K562 (cell line): Measurements from ENCODE around the gene TRIM75. TPM values are rescaled to one million over a fixed set of nuclear protein-coding genes. Genes with fewer than 3 reads are reported as not detected.

ENCODE experiments used
- ATAC-seq: fragments of 200-7000 bp; cut with Tn5 transposase; 3 replicates; pipeline ENCODE4 v1.9.1; 2020; ENCODE audit warnings: moderate library complexity
- BruUV-seq: library from RNA; stranded (reverse); fragments of 400-500 nt; replicated peaks from 2 replicates; lab custom pipeline; 2021; lab: Mats Ljungman, UMichigan
- CTCF ChIA-PET: fragments of 300-600 bp; formaldehyde crosslinking; extraction: SDS; loops from one replicate; lab custom pipeline; 2021; ENCODE audit warnings: low intra/inter-chr PET ratio; lab: Yijun Ruan, JAX
- POLR2A ChIA-PET: fragments of 300-600, 350-650 bp; sonication (Branson Sonifier 250); formaldehyde crosslinking; extraction: SDS; loops from one replicate; lab custom pipeline; 2021; ENCODE audit warnings: antibody characterized with exemption, inconsistent platforms; lab: Yijun Ruan, JAX
- DNase-seq, 4 experiments: peaks; one replicate each; pipeline versions ENCODE4 v3.0.0 to v3.0.0-alpha.2; 2011 to 2018; ENCODE audit warnings: low spot score in 3 of 4, mixed read lengths in 3 of 4; ENCODE audit errors: extremely low read depth in 1 of 4
- FAIRE-seq: peaks from 2 replicates; lab custom pipeline; 2011; peaks lifted over from hg19 to GRCh38; lab: Jason Lieb, UNC
- H2AFZ ChIP-seq: 2 replicates; pipeline ENCODE4 v1.6.0; 2011; ENCODE audit warnings: low read depth, low read length, control low read depth, inconsistent platforms
- H3K27ac ChIP-seq: fragments of 200-600 bp; 3 replicates; pipeline ENCODE4 v1.8.0; 2011; ENCODE audit warnings: low read depth, mild to moderate bottlenecking, control low read depth, inconsistent platforms, low read length, moderate library complexity, mixed read lengths; ENCODE audit errors: extremely low read depth
- H3K27me3 ChIP-seq, 2 experiments: fragments of 300-600 bp in 1 of 2; 2 replicates in 1 of 2; 3 replicates in 1 of 2; pipeline versions ENCODE4 v1.6.0 to v1.8.0; 2011; ENCODE audit warnings: inconsistent platforms in 2 of 2, low read length in 2 of 2, mild to moderate bottlenecking in 1 of 2, mixed read lengths in 1 of 2, moderate library complexity in 1 of 2; ENCODE audit not compliant: control insufficient read depth in 2 of 2, insufficient read depth in 2 of 2
- H3K36me3 ChIP-seq: fragments of 300-600 bp; 3 replicates; pipeline ENCODE4 v1.8.0; 2011; ENCODE audit warnings: mild to moderate bottlenecking, low read length, inconsistent platforms; ENCODE audit not compliant: control insufficient read depth, insufficient read depth
- H3K4me1 ChIP-seq, 2 experiments: fragments of 200-600 bp in 1 of 2; replicated peaks in 1 of 2; 2 replicates in 1 of 2; 3 replicates in 1 of 2; pipeline versions ENCODE4 v1.5.1 to v1.8.0; 2011; ENCODE audit warnings: inconsistent platforms in 2 of 2, low read length in 2 of 2, mild to moderate bottlenecking in 1 of 2, mixed read lengths in 1 of 2, moderate library complexity in 1 of 2; ENCODE audit not compliant: control insufficient read depth in 2 of 2, insufficient read depth in 2 of 2
- H3K4me2 ChIP-seq: 2 replicates; pipeline ENCODE4 v1.6.1; 2011; ENCODE audit warnings: low read length, control low read depth, inconsistent platforms, mixed read lengths; ENCODE audit not compliant: insufficient read depth
- H3K4me3 ChIP-seq: fragments of 200-600 bp; sonication (generic), shearing (Covaris generic); 2 replicates; pipeline ENCODE4 v1.5.1; 2016; ENCODE audit warnings: control low read depth, inconsistent platforms
- H3K79me2 ChIP-seq: fragments of 200-600 bp; 3 replicates; pipeline ENCODE4 v1.8.0; 2011; ENCODE audit warnings: low read length, inconsistent platforms; ENCODE audit not compliant: control insufficient read depth, insufficient read depth
- H3K9ac ChIP-seq, 2 experiments: 2 replicates each; pipeline versions ENCODE4 v1.6.0 to v1.6.1; 2011; ENCODE audit warnings: low read depth in 2 of 2, low read length in 2 of 2, control low read depth in 1 of 2, inconsistent platforms in 1 of 2, mild to moderate bottlenecking in 1 of 2, mixed read lengths in 1 of 2; ENCODE audit not compliant: insufficient read depth in 1 of 2
- H3K9me1 ChIP-seq: one replicate; pipeline ENCODE4 v1.6.0; 2011; ENCODE audit warnings: inconsistent platforms, mild to moderate bottlenecking, low read length, moderate library complexity; ENCODE audit not compliant: control insufficient read depth, insufficient read depth
- H3K9me3 ChIP-seq: replicated peaks from 2 replicates; pipeline ENCODE4 v1.5.1; 2011; ENCODE audit warnings: low read depth, low read length, inconsistent platforms; ENCODE audit not compliant: control insufficient read depth, insufficient read depth
- H4K20me1 ChIP-seq: replicated peaks from 2 replicates; pipeline ENCODE4 v1.6.1; 2011; ENCODE audit warnings: low read length, inconsistent platforms, mixed read lengths; ENCODE audit not compliant: control insufficient read depth, insufficient read depth
- CBX2 ChIP-seq: fragments of 200-600 bp; sonication (generic); IDR thresholded peaks from one replicate; pipeline ENCODE4 v1.6.1; 2012; ENCODE audit warnings: mild to moderate bottlenecking, low read length, inconsistent platforms; ENCODE audit not compliant: insufficient read depth, poor library complexity, severe bottlenecking
- EGR1 ChIP-seq: fragments of 450-650 bp; conservative IDR thresholded peaks from 2 replicates; pipeline ENCODE4 v1.6.1; 2017; ENCODE audit warnings: mild to moderate bottlenecking
- GATAD2B ChIP-seq: fragments of 450-650 bp; IDR thresholded peaks from 2 replicates; pipeline ENCODE4 v1.6.1; 2017; ENCODE audit warnings: mild to moderate bottlenecking, borderline replicate concordance
- HCFC1 ChIP-seq: IDR thresholded peaks from 2 replicates; pipeline ENCODE4 v1.6.1; 2012; ENCODE audit warnings: low read depth, low read length, improper control_type of control experiment
- HDAC8 ChIP-seq: fragments of 450-650 bp; IDR thresholded peaks from 2 replicates; pipeline ENCODE4 v1.6.1; 2016; ENCODE audit warnings: mild to moderate bottlenecking, missing genetic modification characterization, moderate library complexity, missing compliant biosample characterization
- HMG20A ChIP-seq: fragments of 450-650 bp; formaldehyde crosslinking; conservative IDR thresholded peaks from 2 replicates; pipeline ENCODE4 v1.4.0; 2020; ENCODE audit warnings: mild to moderate bottlenecking, mixed read lengths
- MAZ ChIP-seq, 2 experiments: fragments of 450-650 bp in 1 of 2; sonication (generic) in 1 of 2; formaldehyde crosslinking; IDR thresholded peaks in 1 of 2; conservative IDR thresholded peaks in 1 of 2; 2 replicates each; pipeline versions ENCODE4 v1.4.0 to v1.5.0; 2020; ENCODE audit warnings: mild to moderate bottlenecking in 1 of 2, missing genetic modification reagents in 1 of 2
- NFIX ChIP-seq: fragments of 250-450 bp; sonication (Bioruptor Pico); IDR thresholded peaks from 2 replicates; pipeline ENCODE4 v1.4.0; 2020; ENCODE audit warnings: low read depth, mild to moderate bottlenecking, moderate library complexity
- SMARCC2 ChIP-seq: fragments of 450-650 bp; IDR thresholded peaks from 2 replicates; pipeline ENCODE4 v1.6.1; 2017; ENCODE audit warnings: antibody characterized with exemption, moderate library complexity, mild to moderate bottlenecking, low read depth
- in situ Hi-C: fragments of 300-500 bp; cut with MboI; formaldehyde crosslinking; loops from 4 replicates; pipeline ENCODE4 v1.15.0; 2018; ENCODE audit warnings: inconsistent platforms, mixed read lengths
- intact Hi-C: fragments of 100-400 bp; cut with micrococcal nuclease; formaldehyde crosslinking; loops from 2 replicates; pipeline ENCODE4 v1.14.2; 2022
- polyA plus RNA-seq, 8 experiments: library from polyadenylated mRNA; depleted of rRNA in 4 of 8; stranded (reverse) in 5 of 8; unstranded in 3 of 8; fragments of >200 nt; fragmentation: Nextera tagmentation in 2 of 8; fragmentation: Illumina TruSeq in 1 of 8; extraction: Ambion mirVana in 2 of 8; extraction: Trizol in 1 of 8; gene quantifications; 2 replicates each; pipeline versions ENCODE4 v1.2.1 to v1.2.3, GENCODE V29; 2011 to 2014; ENCODE audit warnings: inconsistent platforms in 1 of 8, missing spikeins in 1 of 8
- total RNA-seq, 7 experiments: library from RNA; depleted of rRNA in 6 of 7; stranded (reverse); fragments of >200 nt in 6 of 7; fragmentation: Illumina TruSeq in 2 of 7; extraction: Trizol in 2 of 7; gene quantifications; 2 replicates each; pipeline versions ENCODE4 v1.2.1 to v1.2.3, GENCODE V29; 2011 to 2021; ENCODE audit warnings: low replicate concordance in 1 of 7

The TRIM75 gene
- total and polyA plus RNA-seq, 9 of the 15 experiments (the other 6 are each of a cell fraction or from before 2014, with no cell fraction given) = not detected

DNA sequence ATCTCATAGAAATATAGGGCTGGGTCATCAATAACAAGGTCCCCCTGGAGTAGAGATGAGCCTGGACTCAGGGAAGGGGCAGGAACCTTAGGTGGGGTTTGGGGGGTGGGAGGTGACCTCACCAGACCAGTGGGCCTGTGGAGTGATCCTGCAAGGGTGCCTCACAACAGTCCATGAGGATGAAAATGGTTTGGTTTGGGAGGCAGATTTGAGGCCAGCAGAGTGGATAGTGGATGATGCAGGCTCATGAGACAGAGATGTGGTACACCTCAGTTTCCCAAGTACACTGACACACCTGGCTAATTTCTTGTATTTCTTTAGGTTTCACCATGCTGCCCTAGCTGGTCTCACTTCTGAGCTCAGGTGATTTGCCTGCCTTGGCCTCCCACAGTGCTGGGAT, 40.0 kb upstream of the TRIM75 start:
- Histone ChIP-seq H4K20me1 (no peaks in the 10 kb centered on the region), H3K4me2 (no peak overlapping the region), H3K27me3 (peaks cover 4 to 29% of the 10 kb centered on the region in 2 experiments; a peak in 4 of 5 replicates), H3K27ac (no peak overlapping the region), H3K9me3 (no peaks in the 10 kb centered on the region), H3K9ac (no peak overlapping the region), H3K4me3 (no peak overlapping the region), H3K9me1 (no peaks in the 10 kb centered on the region), H2AFZ (no peak overlapping the region), H3K4me1 (no peaks in the 10 kb centered on the region), H3K79me2 (no peaks in the 10 kb centered on the region), H3K36me3 (no peaks in the 10 kb centered on the region)
- no peak for ATAC-seq
- in situ Hi-C loops = no loop called here
- no TSS peak for BruUV-seq
- CTCF ChIA-PET = no interaction called here
- intact Hi-C loops = no loop called here
- no peak for FAIRE-seq
- POLR2A ChIA-PET = no interaction called here
- TF ChIP-seq MAZ (CRISPR knock-in tag; conservative IDR thresholded peaks at IDR 0.05 in 1 of 2, IDR thresholded peaks at IDR 0.05 in 1 of 2) = no peak
- no peak for TF ChIP-seq NFIX
- no peak for TF ChIP-seq HMG20A (CRISPR knock-in tag)
- no peak for TF ChIP-seq HCFC1
- no peak for TF ChIP-seq EGR1
- no peak for TF ChIP-seq CBX2
- no peak for TF ChIP-seq HDAC8 (tag)
- no peak for TF ChIP-seq SMARCC2
- no peak for TF ChIP-seq GATAD2B
- no peak for DNase-seq
